ENCODE data around the gene ZNF740.
A peak's percentile ranks its signal among the peaks of the same experiment; 100 is the strongest.

The ZNF740 gene

DNA sequence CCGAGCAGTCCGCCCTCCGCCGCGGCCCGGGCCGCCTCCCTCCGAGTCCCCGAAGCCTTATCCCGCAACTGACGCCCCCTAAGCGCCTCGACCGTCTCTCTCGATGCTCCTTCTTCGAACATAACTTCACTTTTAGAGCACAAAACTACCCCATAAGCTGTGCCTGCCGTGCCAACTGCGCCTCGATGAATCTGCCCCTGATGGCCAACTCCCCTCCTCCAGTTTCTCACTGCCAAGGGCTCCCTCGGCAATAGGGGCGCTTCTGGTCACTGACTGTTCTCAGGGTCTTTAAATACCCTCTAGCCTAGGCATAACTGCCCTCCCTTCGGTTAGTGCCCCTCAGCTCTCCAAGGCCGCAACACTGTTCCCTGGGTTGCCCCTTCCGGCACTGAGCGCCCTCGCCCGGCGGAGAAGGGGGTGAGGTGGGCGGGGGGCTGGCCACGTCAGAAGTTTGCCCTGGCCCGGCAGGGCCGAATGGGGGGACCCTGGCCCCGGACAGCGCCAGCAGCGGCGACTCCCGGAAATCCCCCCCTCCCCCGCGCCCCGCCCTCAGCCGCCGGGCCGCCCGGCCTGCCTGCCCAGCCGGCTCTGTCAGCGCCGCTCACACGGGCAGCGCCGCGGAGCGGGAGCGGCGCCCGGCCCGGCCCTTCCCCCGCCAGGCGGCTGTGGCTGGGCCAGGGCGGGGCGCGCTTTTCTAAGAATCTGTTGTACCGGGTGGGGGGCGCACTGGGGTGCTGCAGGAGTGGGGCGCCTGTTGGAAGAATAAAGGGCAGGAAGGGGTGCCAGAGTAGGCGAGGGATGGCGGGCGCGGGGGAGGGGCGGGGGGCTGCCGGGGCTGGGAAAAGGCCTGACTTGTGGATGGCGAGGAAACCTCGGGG lies 40.9 kb downstream of the ZNF740 start:
- peak overlapping the region; percentile 96 for H3K4me3 Mint-ChIP-seq
- no peaks in the 10 kb centered on the region for H3K9me3 Mint-ChIP-seq (ENCODE audit: low read depth)
- no peaks in the 10 kb centered on the region for H3K27me3 Mint-ChIP-seq
- peaks cover 76% of the 10 kb centered on the region for H3K4me1 Mint-ChIP-seq (ENCODE audit: low read depth)
- H3K27ac Mint-ChIP-seq, result peak overlapping the region; percentile 87
- no peaks in the 10 kb centered on the region for H3K36me3 Mint-ChIP-seq

DNA sequence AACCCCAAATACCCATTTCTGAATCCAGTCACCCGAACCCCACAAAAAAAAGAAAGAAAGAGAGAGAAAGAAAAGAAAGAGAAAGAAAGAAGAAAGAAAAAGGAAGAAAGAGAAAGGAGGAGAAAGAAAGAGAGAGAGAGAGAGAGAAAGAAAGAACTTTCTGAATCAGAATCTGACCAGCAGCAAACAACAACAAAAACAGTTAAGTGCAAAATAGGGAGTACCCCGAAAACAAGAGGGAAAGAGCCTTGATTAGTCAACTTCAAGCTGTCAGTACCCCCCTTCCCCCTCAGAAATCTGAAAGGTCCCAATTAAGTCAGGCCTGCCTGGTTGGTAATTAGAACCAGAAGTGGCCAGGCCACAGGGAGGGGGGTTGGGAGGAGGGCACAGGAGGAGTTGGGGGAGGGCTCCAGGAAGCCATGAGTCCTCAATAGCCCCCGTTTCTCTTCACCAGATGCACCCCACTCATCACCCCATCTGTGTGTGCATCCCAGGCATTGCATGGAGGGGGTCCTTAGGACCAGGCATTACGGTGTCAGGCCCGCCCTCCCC lies 41.7 kb downstream of the ZNF740 start:
- Mint-ChIP-seq H3K4me3 (peak overlapping the region; percentile 85), H3K27me3 (no peaks in the 10 kb centered on the region), H3K9me3 (ENCODE audit: low read depth) (no peaks in the 10 kb centered on the region), H3K4me1 (ENCODE audit: low read depth) (peaks cover 73% of the 10 kb centered on the region), H3K27ac (peak overlapping the region; percentile 82), H3K36me3 (no peaks in the 10 kb centered on the region)

DNA sequence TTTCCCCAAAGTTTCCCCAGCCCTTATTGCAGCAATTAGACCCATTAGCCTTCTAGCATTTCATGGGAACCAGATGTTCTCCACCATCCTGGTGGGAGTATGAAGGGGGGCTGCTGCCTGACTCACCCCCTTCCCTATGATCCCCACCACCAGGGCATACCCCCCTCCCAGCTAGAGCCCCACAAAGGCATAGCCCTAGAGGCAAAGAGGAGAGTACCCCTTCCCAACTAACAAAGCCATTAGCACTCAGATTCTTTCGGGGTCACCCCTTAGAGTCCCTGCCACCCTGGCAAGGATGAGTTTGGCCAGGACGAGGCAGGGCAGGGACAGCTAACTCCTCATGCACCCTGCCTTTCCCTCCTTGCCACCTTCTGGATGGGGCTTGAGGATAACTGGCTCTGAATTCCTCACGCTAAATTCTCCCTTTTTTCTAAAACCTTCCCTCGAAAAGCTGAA lies 42.3 kb downstream of the ZNF740 start:
- H3K36me3 Mint-ChIP-seq, result no peaks in the 10 kb centered on the region
- H3K4me3 Mint-ChIP-seq, result peak overlapping the region; percentile 85
- peaks cover 69% of the 10 kb centered on the region for H3K4me1 Mint-ChIP-seq (ENCODE audit: low read depth)
- no peaks in the 10 kb centered on the region for H3K27me3 Mint-ChIP-seq
- peak overlapping the region; percentile 50 for H3K27ac Mint-ChIP-seq
- H3K9me3 Mint-ChIP-seq (ENCODE audit: low read depth), result no peaks in the 10 kb centered on the region

- H3K27me3 Mint-ChIP-seq, result no peaks in the 10 kb centered on the region
- no peaks in the 10 kb centered on the region for H3K36me3 Mint-ChIP-seq
- peak overlapping the region; percentile 85 for H3K4me3 Mint-ChIP-seq
- peak overlapping the region; percentile 87 for H3K27ac Mint-ChIP-seq
- peaks cover 68% of the 10 kb centered on the region for H3K4me1 Mint-ChIP-seq (ENCODE audit: low read depth)
- no peaks in the 10 kb centered on the region for H3K9me3 Mint-ChIP-seq (ENCODE audit: low read depth)
These were observed 43.0 kb downstream of the ZNF740 start for GRCh38 chr12:53223389-53224060.

DNA sequence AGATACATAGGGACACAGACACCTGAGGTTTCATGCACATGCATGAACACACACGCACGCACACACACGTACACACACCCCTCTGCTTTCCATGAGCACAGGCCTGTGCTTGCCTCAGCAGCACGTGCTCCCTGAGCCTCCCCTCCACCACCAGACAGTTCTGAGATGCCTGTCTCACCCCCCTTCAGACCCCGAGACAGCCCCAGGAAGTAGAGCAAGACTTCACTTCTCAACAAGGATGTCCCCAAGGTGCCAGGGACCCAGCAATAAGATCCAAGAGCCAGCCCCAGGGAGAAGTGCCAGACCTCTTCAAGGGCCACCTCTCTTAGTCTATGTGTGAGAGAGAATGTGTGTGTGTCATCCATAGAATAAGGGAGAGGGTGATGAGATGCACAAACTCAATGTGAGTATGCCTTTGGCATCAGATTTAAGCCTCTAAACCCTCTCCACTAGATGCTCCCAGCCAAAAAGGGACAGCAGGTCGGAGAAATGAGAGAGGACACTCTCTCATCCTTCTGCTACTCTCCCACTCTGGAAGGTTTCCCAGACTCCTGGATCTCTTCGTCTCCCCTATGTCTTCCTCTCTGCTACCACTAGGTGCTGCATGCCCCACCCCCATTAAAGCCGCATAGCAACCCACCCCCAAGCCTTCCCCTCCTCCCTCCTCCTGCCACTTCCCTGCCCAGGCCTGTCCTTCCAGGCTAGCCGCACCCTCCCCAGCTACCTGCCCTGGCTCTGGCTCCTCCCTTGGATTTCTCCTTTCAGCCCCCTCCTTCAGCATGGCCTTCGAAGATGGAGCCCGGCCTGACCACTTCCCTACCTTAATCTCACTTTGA lies 43.8 kb downstream of the ZNF740 start:
- Mint-ChIP-seq H3K27me3 (no peaks in the 10 kb centered on the region), H3K4me1 (ENCODE audit: low read depth) (peaks cover 66% of the 10 kb centered on the region), H3K4me3 (peak overlapping the region; percentile 64), H3K9me3 (ENCODE audit: low read depth) (no peaks in the 10 kb centered on the region), H3K27ac (peak overlapping the region; percentile 87), H3K36me3 (no peaks in the 10 kb centered on the region)

DNA sequence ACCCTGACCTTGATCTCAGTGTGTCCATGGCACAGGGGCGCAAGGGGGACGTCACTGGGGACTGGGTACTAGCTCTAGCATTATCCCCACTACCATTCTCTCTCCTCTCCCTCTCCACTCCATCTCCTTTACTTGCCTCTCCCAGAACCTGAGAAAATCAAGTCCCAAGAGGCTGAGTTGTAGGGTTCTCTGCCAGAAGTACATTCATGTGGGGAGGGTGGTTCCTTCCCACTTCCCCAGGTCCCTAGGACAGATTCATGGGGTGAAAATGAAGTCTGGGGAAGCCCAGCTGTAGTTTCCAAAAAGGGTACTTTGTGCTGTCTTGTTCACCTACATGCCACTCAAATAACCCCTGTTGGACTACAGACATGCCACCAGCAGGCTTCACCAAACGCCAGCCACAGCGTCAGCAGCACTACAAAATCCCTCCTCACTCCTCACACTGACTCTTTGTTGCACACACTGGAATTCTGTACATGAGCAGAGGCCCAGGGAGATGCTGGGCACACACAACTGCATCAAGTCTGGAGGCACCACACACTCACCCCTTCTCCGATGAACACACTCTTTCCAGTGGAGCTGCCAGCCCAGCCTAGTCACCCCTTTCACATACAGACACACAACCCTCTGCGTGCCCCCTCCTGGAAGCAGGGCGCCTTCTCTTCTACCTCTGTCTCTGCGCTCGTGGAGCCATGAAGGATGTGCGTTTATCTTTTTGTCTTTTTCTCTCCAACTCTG lies 44.5 kb downstream of the ZNF740 start:
- H3K4me3 Mint-ChIP-seq, result peak overlapping the region; percentile 64

GRCh38 chr12:53225635-53226424 lies 45.3 kb downstream of the ZNF740 start:
- no peaks in the 10 kb centered on the region for H3K9me3 Mint-ChIP-seq (ENCODE audit: low read depth)
- H3K4me1 Mint-ChIP-seq (ENCODE audit: low read depth), result peaks cover 68% of the 10 kb centered on the region
- no peaks in the 10 kb centered on the region for H3K27me3 Mint-ChIP-seq
- no peaks in the 10 kb centered on the region for H3K36me3 Mint-ChIP-seq
- peak overlapping the region; percentile 86 for H3K27ac Mint-ChIP-seq
- peak overlapping the region; percentile 64 for H3K4me3 Mint-ChIP-seq

More for the DNA sequence above, 44.5 kb downstream of the ZNF740 start:
- Mint-ChIP-seq H3K9me3 (ENCODE audit: low read depth) (no peaks in the 10 kb centered on the region), H3K36me3 (no peaks in the 10 kb centered on the region), H3K27ac (peak overlapping the region; percentile 86), H3K27me3 (no peaks in the 10 kb centered on the region), H3K4me1 (ENCODE audit: low read depth) (peaks cover 69% of the 10 kb centered on the region)

DNA sequence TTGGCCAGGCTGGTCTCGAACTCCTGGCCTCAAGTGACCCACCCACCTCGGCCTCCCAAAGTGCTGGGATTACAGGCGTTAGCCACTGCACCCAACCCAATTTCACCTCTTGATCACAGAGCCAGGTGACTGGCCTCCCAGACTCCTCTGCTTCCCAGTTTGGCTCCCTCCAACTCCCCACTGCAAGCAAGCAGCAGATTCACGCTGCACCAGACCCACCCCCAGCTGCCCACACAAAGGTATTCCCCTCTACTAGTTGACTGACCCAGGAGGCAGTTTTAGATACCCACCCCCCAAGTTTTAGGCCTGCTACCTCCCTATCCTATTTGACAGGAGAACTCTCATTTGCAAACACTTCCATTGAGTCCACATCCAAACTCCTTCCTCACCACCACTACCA lies 46.3 kb downstream of the ZNF740 start:
- H3K27ac Mint-ChIP-seq, result peak overlapping the region; percentile 79
- no peaks in the 10 kb centered on the region for H3K36me3 Mint-ChIP-seq
- H3K9me3 Mint-ChIP-seq (ENCODE audit: low read depth), result no peaks in the 10 kb centered on the region
- no peaks in the 10 kb centered on the region for H3K27me3 Mint-ChIP-seq
- no peak overlapping the region for H3K4me3 Mint-ChIP-seq
- peaks cover 71% of the 10 kb centered on the region for H3K4me1 Mint-ChIP-seq (ENCODE audit: low read depth)

GRCh38 chr12:53227341-53227740 lies 46.8 kb downstream of the ZNF740 start:
- Mint-ChIP-seq H3K4me3 (no peak overlapping the region), H3K36me3 (no peaks in the 10 kb centered on the region), H3K27ac (no peak overlapping the region), H3K4me1 (ENCODE audit: low read depth) (peaks cover 68% of the 10 kb centered on the region), H3K27me3 (no peaks in the 10 kb centered on the region), H3K9me3 (ENCODE audit: low read depth) (no peaks in the 10 kb centered on the region)

DNA sequence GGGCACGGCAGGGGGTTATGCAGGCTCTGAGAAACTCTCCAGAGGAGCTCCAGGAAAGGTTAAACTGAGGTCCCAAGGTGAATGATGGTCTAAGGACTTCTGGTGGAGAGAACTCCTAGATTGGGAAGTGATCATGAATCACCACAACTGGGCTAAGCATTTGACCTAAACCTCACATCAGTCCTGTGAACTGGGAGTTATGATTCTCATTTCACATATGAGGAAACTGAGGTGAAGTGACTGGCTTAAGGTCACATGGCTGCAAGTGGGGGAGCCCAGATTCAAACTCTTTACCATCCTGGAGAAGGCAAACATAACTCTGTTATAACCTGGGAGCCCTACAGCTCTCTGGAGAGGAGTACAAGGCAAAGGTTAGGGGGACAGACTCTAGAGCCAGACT lies 47.3 kb downstream of the ZNF740 start:
- Mint-ChIP-seq H3K9me3 (ENCODE audit: low read depth) (no peaks in the 10 kb centered on the region), H3K4me3 (no peak overlapping the region), H3K36me3 (no peaks in the 10 kb centered on the region), H3K4me1 (ENCODE audit: low read depth) (peaks cover 69% of the 10 kb centered on the region), H3K27ac (no peak overlapping the region), H3K27me3 (no peaks in the 10 kb centered on the region)

DNA sequence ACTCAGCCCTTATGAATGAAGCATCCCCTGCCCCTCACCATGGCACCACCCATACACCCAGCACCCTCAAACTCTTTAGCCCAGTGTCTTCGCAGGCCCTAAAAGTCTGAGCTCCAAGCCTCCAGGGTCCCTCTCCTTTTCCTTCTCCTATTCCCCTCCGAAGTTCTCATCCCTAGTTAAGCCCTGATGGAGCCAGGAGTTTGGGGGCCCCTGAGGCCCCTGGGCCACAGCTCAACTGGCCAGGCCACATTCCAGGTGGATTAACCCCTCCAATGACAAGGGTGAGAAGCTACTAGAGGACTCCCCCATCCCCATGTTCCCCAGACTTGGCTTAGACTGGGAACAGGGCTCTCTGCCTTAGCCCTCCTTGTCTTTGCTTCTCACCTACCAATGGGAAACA lies 48.9 kb downstream of the ZNF740 start:
- Mint-ChIP-seq H3K9me3 (ENCODE audit: low read depth) (no peaks in the 10 kb centered on the region), H3K4me3 (peak overlapping the region; percentile 35), H3K36me3 (no peaks in the 10 kb centered on the region), H3K27ac (peak overlapping the region; percentile 87), H3K27me3 (no peaks in the 10 kb centered on the region), H3K4me1 (ENCODE audit: low read depth) (peaks cover 67% of the 10 kb centered on the region)

- no peaks in the 10 kb centered on the region for H3K9me3 Mint-ChIP-seq (ENCODE audit: low read depth)
- H3K27ac Mint-ChIP-seq, result peak overlapping the region; percentile 87
- H3K4me1 Mint-ChIP-seq (ENCODE audit: low read depth), result peaks cover 62% of the 10 kb centered on the region
- H3K4me3 Mint-ChIP-seq, result peak overlapping the region; percentile 35
- no peaks in the 10 kb centered on the region for H3K36me3 Mint-ChIP-seq
- no peaks in the 10 kb centered on the region for H3K27me3 Mint-ChIP-seq
These were observed 49.8 kb downstream of the ZNF740 start for GRCh38 chr12:53230108-53230845.

GRCh38 chr12:53231671-53231920 lies 51.1 kb downstream of the ZNF740 start:
- Mint-ChIP-seq H3K4me1 (ENCODE audit: low read depth) (peaks cover 67% of the 10 kb centered on the region), H3K9me3 (ENCODE audit: low read depth) (no peaks in the 10 kb centered on the region), H3K27me3 (no peaks in the 10 kb centered on the region), H3K4me3 (peak overlapping the region; percentile 65), H3K27ac (no peak overlapping the region), H3K36me3 (no peaks in the 10 kb centered on the region)

All from activated naive CD8-positive, alpha-beta T cell (primary cell).